ENCODE measurements around the gene CYFIP2.
"Not testable (repeated sequence)": the region's sequence is repeated elsewhere in the genome, so short reads cannot be mapped to it uniquely, and the experiment has no call there.

Gene CYFIP2

DNA sequence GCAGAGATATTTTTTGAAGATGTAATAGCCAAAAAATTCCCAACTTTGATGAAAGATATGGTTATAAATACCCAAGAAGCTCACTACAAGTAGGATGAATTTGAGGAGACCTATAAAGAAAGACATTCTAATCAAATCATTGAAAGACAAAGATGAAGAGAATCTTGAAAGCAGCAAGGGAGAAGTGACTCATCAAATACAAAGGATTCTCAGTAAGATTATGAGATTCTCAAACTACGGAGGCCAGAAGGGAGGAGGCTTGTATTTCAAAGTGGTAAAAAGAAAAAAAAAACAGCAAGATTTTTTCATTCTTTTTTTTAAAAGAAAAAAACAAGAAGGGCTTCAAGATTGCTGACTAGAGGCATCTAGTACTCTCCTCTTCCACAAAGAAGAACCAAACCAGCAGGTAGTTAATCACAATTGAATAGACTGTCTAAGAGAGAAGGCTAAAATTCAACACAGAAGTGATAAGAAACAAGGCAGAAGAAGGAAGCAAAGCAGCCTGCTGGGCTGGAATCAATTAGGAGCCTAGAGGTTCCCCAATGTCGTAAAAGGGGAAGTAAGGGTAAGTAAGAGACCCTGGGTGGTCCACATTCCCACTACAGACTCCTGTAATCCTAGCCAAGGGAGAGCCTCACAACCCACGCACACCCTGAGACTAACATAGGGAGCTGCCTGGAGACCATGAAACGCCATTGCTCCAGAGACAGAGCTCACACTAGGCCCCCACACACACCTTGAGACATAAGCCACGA, 135.0 kb downstream of the CYFIP2 start:
- no peak for DNase-seq

DNA sequence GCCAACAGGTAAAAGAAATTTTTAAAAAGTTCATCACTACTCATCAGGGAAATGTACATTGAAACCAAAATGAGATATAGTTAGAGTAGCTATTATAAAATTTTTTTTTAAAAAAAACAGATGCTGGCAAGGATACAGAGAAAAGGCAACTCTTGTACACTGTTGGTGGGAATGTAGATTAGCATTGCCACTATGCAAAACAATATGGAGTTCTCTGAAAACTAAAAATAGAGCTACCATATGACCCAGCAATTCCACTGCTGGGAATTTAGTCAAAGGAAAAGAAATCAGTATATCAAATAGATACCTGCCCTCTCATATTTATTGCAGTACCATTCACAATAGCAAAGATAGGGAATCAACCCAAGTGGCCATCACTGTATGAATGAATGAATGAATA, 149.9 kb downstream of the CYFIP2 start:
- DNase-seq: no peak

DNA sequence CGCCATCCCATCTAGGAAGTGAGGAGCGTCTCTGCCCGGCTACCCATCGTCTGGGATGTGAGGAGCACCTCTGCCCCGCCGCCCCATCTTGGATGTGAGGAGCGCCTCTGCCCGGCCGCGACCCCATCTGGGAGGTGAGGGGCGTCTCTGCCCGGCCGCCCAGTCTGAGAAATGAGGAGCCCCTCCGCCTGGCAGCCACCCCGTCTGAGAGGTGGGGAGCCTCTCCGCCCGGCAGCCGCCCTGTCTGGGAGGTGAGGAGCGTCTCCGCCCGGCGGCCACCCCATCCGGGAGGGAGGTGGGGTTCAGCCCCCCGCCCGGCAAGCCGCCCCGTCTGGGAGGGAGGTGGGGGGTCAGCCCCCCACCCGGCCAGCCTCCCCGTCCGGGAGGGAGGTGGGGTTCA, 153.6 kb downstream of the CYFIP2 start:
- not testable (repeated sequence) for DNase-seq

DNA sequence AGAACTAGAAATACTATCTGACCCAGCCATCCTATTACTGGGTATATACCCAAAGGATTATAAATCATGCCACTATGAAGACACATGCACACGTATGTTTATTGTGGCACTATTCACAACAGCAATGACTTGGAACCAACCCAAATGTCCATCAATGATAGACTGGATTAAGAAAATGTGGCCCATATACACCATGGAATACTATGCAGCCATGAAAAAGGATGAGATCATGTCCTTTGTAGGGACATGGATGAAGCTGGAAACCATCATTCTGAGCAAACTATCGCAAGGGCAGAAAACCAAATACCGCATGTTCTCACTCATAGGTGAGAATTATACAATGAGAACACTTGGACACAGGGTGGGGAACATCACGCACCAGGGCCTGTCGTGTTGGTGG, 164.0 kb downstream of the CYFIP2 start:
- DNase-seq: not testable (repeated sequence)

DNA sequence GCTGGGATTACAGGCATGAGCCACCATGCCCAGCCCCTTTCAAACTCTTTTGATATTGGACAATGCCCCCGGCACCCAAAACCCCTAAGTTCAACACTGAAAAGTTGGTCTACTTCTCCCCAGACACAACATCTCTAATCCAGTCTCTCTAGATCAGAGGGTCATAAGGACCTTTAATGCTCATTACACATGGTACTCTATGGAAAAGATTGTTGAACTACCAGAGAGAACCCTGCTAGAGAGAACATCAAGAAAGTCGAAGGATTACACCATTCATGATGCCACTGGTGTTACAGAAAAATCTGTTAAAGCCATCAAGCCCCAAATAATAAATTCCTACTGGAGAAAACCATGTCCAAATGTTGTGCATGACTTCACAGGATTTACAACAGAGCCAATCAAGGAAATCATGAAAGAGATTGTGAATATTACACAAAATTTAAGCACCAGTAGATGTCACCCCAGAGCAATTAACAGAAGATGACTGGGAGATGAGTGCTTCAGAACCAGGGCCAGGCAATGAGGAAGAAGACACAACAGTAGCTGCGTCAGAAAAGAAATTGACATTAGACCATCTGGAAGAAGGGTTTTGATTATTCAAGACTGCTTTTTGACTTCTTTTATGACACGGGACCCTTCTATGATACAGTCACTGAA, 165.7 kb downstream of the CYFIP2 start:
- peak; percentile 78 for DNase-seq

DNA sequence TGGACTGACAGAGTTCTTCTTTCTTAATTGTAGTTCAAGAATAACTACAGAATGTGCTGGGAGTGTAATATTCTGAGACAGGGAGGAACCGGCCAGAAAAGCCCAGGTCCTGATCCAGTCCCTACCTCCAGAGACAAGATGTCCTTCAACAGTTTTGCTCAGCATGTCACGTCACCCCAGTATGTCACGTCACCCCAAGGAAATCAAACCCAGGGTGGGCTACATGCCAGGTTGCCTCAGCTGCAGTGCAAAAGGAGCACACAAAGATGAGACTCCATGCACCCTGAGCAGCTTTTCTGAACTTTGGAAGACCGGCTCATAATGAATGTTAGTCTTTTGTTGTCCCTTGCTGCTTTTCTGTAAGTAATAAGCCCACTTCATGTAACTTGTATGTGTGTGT, 168.2 kb downstream of the CYFIP2 start:
- DNase-seq: no peak

DNA sequence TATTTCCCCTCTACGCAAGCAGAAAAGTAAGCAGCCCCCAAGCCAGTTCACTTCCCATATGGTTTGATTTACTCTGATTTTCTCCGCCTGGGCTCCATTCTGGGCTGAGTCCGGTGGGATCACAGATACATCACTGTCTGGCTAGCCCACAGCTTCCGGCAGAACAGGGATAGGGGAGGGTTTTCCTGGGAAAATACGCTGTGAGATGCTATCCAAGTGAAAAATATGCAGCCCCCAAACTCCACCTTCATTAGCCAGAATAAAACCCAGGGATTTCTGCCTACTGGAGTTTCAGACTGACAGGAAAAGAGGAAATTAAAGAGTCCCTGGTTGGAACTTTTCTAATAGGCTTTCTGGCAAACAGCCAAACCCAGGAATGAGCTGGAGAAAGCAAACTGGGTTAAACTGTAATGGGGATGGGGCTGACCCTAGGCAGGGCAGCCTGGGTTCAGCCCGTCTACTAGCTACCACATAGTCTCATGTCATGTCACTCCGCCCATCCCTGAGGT, 177.2 kb downstream of the CYFIP2 start:
- peak; percentile 6 for DNase-seq

DNA sequence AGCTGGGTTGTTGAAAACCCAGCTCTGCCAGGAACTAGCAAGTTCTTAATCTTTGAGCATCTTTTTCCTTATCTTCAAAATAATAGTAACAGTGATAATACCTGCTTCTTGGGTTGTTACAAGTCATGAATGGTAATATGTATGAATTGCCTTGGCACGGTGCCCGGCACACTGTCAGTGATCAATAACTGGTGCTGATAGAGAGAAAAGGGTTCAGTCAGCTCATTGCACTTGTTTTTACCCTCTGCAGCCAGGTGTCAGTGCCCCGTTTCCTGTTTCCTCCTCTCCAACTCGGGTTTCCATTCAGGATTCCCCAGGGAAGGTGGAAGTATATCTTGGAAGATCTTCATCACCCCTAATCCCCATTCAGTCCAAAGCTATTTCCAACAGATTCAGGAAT, 178.3 kb downstream of the CYFIP2 start:
- DNase-seq: no peak

All from suppressor macrophage treated with lipopolysaccharide for 4 hours (primary cell).